Activated naive CD4-positive, alpha-beta T cell treated with Interleukin-2 at 50 U/mL for 16 hours (primary cell): ENCODE measurements around the gene MYO16.
A peak's percentile ranks its signal among the peaks of the same experiment; 100 is the strongest.

Experiments
- DNase-seq: peaks from one replicate; pipeline ENCODE4 v3.0.0-alpha.2; 2020

Gene MYO16

GRCh38 chr13:108812661-108813060, 183.2 kb downstream of the MYO16 start:
- no peak for DNase-seq

GRCh38 chr13:108813587-108814170, 184.3 kb downstream of the MYO16 start:
- DNase-seq, result no peak

GRCh38 chr13:108816375-108816774, 187.0 kb downstream of the MYO16 start:
- DNase-seq, result no peak

- DNase-seq, result no peak
Observed at GRCh38 chr13:108827646-108828045, 198.2 kb downstream of the MYO16 start.

GRCh38 chr13:108828086-108828815, 198.8 kb downstream of the MYO16 start:
- no peak for DNase-seq

- no peak for DNase-seq
Observed at GRCh38 chr13:108830916-108831315, 201.5 kb downstream of the MYO16 start.

GRCh38 chr13:108833531-108833930, 204.1 kb downstream of the MYO16 start:
- no peak for DNase-seq

- DNase-seq, result no peak
Observed at GRCh38 chr13:108834193-108834592, 204.8 kb downstream of the MYO16 start.

GRCh38 chr13:108835083-108835482, 205.7 kb downstream of the MYO16 start:
- DNase-seq, result no peak

GRCh38 chr13:108850691-108851090, 221.3 kb downstream of the MYO16 start:
- DNase-seq, result no peak

GRCh38 chr13:108851660-108852059, 222.2 kb downstream of the MYO16 start:
- DNase-seq, result no peak

- no peak for DNase-seq
Observed at GRCh38 chr13:108853031-108853430, 223.6 kb downstream of the MYO16 start.

GRCh38 chr13:108855737-108856387, 226.5 kb downstream of the MYO16 start:
- no peak for DNase-seq

- no peak for DNase-seq
Observed at GRCh38 chr13:108858676-108859075, 229.3 kb downstream of the MYO16 start.

- DNase-seq, result no peak
Observed at GRCh38 chr13:108859197-108860012, 230.0 kb downstream of the MYO16 start.

- no peak for DNase-seq
Observed at GRCh38 chr13:108860418-108860817, 231.0 kb downstream of the MYO16 start.

- DNase-seq, result no peak
Observed at GRCh38 chr13:108877300-108877699, 247.9 kb downstream of the MYO16 start.

GRCh38 chr13:108878732-108879131, 249.3 kb downstream of the MYO16 start:
- no peak for DNase-seq

GRCh38 chr13:108889324-108889984, 260.0 kb downstream of the MYO16 start:
- no peak for DNase-seq

GRCh38 chr13:108895220-108895704, 265.9 kb downstream of the MYO16 start:
- no peak for DNase-seq

- DNase-seq, result peak; percentile 10
Observed at GRCh38 chr13:108897955-108898354, 268.5 kb downstream of the MYO16 start.

- DNase-seq, result no peak
Observed at GRCh38 chr13:108902405-108903155, 273.2 kb downstream of the MYO16 start.
